CD4-positive, alpha-beta T cell treated with Interleukin-10 for 1 hour (primary cell): Measurements from ENCODE around the gene FAM221B.

Experiments used
- DNase-seq: peaks from one replicate; pipeline ENCODE4 v3.0.0-alpha.2; 2020

FAM221B gene

DNA sequence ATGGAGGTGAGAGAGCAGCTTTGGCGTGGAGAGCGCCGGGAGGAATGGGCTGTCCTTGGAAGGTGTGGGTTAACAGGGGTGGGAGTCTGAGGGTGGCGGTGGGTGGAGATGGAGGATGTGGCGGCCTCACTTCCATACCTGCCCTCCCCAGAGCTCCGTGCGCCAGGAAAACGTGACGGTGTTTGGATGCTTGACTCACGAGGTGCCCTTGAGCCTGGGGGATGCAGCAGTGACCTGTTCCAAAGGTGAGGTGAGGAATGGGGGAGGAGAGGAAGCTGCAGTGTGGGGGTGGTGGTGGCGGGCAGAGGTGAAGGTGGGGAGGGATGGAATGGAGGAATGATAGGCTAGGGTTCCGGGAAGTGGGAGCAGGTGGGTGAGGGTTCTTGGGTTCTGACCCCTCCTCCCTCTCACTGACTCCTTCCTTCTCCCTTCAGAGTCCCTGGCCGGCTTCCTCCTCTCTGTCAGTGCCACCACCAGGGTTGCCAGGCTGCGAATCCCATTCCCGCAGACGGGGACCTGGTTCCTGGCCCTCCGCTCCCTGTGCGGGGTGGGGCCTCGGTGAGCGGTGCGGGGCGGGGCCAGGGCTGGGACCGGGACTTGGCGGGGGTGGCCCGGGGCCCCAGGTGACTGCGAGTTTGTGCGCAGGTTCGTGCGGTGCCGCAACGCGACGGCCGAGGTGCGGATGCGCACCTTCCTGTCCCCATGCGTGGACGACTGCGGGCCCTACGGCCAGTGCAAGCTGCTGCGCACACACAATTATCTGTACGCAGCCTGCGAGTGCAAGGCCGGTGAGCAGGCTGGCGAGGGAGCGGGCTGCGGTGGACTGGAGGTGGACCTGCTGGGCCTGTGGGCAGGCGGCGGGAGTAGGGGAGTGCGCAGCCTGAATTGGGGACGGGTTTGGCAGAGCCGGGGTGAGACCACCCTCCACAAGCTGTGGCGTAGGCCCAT lies 17.6 kb upstream of the FAM221B start:
- DNase-seq, result no peak

DNA sequence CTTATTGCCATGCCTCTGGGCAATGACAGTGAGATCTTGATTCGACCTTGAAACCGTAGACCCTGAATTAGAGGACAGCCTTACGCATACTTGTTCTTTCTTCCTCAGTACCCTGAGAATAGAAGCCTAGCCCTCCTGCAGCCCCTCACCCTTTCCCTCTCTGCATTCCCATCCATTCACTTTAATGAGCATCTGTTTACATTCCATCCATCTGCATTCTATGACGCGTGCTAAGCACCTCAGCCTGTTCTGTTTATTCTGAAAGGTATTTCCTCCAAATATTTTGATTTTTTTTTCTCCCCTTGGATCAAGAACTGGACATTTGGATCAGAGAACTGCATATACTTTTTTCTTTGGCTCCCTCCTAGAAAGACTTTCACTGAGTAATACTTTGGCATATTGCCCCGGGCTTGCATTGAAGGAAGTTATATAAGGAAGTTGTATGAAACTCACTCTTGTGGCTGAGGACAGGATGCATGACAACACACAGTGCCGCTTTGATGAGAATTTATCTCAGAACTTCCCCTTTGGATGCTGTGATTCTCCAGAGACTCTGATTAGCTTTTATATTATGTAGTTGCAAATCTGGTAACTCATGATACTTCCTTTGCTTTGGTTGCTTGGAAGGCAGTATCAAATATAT lies 16.2 kb upstream of the FAM221B start:
- peak; percentile 58 for DNase-seq

DNA sequence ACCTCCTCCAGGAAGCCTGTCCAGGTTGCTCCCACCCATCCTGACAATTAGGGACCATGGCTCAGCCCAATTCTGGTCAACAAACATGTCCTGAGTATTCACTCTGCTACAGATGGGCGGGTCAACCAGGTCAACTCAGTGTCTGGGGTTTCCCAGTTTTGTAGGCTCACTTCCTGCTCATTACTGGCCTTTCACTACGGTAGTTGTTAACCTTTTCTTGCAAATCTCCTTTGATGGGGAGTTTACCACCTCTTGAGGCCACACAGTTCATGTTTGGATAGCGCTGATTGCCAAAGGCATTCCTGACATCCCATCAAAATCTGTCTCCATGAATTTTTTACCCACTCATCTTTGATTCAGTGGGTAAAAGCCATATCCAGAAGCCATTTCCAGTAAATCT lies 14.3 kb upstream of the FAM221B start:
- no peak for DNase-seq

DNA sequence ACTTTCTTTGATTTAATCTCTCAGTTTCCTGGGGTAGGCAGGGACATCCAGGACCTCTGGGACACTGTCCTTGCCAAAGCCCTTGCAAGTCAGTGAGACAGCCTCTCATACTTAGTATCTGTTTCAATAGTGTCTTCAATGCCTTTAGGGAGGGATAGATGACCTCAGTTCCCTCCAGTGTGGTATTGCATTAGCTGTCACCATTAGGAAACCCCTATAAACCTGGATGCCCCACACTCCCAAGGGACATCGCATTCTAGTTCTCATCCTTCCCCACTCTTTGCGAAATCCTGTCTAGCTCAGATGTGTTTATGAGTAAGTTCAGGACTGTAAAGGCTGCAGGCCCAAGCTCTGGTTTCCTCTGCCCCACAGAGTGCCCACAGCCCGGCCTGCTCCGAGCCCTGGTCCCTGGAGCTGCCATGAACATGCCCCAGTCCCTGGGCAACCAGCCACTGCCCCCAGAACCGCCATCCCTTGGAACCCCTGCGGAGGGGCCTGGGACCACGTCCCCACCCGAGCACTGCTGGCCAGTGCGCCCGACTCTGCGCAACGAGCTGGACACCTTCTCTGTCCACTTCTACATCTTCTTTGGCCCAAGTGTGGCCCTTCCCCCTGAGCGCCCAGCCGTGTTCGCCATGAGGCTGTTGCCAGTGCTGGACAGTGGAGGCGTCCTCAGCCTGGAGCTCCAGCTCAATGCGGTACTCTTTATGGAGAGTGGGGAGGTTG lies 13.7 kb upstream of the FAM221B start:
- DNase-seq, result no peak

DNA sequence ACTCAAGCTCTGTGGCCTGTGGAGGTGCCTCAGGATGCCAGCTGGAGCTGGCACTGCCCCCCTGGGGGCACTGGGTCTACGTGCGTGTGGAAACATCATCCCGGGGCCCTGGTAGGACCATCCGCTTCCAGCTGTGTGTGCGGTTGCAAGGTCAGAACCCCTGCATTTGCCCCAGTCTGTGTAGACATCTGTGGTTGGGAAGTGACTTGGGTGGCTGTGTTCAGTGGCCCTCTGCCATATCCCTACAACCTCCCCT lies 13.0 kb upstream of the FAM221B start:
- no peak for DNase-seq

DNA sequence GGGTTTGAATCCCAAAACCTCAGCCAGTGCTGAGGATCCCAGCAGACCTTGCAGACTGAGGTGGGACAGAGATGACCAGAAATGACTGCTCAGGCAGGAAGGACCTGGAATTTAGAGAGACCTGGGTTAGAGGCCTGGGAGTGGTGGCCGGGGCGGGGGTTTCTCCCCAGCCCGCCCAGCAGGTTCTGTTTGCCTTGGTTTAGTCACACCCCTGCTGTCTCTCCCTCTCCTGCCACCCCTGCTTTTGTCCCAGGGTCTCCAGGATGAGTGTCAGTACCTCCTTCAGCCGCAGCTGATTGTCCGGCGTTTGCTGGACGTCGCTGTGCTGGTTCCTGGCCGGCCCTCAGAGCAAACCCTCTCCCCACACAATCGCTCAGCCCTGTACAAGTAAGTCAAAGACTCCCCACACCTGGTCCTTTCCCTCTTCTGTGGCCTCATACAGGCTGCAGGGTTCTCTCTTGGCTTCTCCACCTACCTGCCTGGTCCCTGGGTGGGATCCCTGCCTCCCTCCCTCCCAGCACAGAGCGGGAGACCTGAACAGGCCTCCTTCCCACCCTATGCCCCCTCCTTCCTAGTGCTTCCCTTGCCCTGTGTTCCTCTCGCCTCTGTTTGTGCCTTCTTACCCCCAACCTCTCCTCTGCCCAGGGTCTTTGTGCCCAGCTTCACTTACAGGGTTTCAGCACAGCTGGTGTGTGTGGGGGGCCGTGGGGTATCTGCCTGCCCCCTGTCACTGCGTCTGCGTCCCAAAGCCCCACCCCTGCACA lies 12.5 kb upstream of the FAM221B start:
- DNase-seq, result no peak

DNA sequence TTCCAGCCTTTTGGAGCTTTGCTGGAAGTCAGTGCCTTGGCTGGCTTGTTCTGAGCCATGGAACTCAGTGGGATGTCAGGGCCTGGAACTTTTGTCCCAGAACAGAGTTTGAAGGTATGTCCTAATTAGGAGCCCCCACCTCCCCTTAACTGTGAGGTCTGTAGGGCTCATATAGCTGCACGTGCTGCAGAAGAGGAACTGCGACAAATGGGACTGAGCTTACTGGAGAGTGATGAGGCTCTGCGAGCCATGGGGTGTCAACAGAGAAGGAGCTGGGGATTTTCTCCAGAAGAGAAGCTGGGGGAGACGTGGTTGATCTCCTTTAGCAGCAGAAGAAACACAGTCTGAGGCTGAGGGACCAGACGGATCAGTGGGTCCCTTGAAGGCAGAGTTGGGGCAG lies 11.4 kb upstream of the FAM221B start:
- no peak for DNase-seq

DNA sequence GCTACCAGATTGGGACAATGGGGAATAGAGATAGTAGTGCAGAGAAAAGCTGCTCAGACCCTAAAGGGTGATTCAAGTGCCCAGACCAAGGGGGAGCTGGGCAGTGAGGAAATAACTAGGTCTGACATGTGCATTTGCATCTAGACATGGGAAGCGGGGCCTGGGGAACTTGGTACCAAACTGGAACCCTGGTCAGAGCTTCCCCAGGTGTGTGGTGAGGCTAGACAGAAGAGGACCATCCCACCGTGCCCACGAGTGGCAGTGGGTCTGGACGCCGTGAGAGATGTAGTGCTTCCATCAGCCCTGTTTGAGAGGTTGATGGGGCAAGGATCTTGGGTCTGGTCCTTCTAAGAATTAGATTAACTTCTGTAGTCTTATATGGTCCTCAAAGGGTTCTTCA lies 8.1 kb upstream of the FAM221B start:
- DNase-seq, result no peak

DNA sequence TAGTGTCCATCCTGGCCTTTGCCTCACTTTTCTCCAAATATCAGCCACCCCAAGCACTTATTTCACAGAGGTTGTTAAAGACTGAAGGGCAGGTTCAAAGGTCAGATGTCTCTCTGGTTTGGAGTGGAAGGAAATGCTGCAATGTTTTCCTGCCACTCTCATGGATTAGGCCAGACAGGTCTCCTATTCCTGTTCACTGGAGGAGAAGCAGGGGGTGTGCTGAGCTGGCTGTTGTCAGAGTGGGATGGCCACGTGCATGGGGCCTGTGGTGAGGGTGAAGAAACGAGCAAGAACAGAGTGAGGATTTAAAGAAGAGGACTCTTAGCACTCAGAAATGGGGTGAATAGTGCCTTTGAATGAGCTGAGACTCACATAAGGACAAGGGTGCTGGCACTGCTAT lies 7.2 kb upstream of the FAM221B start:
- no peak for DNase-seq

DNA sequence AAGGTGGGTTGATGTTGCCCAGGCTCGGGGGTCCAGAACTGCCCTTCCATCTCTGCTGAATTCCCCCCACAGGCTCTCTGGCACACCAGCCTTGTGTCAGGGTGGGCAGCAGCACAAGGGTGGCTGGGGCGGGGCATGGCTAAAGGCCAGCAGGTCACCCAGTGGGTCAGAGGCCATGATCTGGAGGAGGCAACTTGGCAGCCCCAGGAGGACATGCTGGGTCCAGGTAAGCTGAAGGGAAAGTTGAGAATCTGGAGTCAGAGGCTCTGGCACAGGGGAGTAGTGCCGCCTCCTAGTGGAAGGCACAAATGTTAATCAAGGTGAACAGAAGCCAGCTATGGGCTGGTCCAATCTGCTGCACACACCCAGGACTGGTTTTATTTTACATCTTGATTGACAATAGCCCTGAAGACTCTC lies 6.7 kb upstream of the FAM221B start:
- DNase-seq, result peak; percentile 21

DNA sequence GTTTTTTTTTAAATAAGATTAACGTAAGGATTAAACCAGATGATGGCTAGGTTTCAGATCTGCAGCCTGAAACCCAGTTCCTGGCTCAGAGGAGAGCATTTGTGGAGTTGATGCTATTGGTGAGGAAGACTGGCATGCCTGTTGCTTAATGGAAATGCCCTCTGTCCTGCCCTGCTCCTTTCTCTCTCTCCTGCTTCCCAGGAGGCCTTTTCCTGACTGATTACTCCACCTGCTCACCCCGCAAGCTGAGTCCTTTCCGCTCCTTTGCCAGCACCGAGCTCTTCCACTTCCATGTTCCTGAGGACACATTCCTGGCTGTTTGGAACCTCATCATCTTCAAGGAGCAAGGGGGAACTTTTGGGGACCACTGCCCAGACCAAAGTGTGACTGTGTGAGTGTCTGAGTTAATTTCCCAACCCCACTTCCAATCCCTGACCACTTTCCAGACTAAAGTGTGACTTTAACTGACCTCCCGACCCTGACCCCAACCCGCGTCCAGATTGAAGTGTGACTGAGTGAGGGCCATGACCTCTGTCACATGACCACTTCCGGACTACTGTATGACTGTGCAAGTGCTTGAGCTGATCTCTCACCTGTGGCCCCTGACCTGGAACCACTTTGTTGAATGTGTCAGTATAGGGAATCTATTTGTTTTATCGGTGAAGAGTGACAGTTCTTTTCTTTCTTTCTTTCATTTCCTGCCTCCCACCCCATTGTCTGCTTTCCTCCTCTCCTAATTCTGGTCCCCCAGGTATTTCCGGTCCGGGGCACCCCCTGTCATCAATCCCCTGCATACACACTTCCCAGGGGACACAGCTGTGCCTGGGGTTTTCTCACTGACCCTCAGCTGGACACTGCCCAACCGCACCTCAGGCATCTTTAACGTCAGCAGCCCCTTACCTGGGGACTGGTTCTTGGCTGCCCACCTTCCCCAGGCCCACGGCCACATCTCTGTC lies 6.0 kb upstream of the FAM221B start:
- DNase-seq, result no peak

DNA sequence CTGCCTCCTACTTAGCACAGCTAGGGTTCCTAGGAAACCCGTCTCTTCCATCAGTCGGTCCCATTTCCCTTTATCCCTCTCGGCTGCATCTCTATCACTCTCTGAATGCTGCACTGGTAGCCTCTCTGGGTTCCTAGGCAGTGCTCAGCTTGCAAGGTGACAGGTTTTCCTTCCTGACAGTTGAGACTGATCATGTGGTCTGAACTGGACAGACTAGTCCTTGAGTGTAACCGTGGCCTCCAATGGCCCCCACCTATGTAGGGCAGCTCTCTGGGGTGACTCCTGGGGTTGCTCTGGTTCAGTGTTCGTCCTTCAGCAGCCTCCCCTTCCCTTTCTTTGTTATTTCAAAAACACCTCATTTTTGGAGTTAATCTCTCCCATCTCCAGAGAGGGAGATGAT lies 4.3 kb upstream of the FAM221B start:
- no peak for DNase-seq

DNA sequence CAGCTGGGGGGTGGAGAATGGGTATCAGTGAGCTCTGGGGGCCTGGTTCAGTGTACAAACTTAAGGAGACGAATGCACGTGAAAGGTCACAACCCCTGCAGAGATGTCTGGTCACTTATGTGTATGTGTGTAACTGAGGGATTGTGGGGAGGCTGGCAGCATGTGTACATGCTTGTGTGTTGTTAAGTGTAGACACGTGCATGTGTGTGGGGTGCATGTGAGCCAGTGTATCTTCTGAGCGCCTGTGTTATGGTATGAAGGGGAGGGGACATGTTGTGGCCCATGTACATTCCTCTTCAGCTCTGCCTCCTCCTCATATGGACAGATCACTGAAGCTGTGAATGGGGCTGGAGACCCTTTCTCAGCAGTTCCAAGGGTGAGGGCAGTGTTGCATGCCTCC lies 2.5 kb upstream of the FAM221B start:
- DNase-seq, result no peak

DNA sequence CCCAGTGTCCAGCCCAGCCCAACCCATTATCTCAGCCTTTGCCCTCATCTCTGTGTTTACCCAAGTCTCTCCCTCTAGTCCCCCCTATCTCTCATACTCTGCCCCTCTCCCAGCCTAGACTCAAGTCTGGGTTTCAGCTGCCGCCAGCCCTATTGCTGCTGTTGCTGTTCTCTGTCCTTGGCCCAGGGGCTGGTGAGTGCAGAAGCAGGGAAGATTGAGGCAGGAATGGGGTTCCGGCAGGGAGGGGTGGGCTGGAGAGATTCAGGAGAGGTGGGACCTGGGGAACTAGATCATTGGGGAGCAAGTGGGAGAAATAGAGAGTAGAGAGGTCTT lies 1.2 kb upstream of the FAM221B start:
- no peak for DNase-seq

DNA sequence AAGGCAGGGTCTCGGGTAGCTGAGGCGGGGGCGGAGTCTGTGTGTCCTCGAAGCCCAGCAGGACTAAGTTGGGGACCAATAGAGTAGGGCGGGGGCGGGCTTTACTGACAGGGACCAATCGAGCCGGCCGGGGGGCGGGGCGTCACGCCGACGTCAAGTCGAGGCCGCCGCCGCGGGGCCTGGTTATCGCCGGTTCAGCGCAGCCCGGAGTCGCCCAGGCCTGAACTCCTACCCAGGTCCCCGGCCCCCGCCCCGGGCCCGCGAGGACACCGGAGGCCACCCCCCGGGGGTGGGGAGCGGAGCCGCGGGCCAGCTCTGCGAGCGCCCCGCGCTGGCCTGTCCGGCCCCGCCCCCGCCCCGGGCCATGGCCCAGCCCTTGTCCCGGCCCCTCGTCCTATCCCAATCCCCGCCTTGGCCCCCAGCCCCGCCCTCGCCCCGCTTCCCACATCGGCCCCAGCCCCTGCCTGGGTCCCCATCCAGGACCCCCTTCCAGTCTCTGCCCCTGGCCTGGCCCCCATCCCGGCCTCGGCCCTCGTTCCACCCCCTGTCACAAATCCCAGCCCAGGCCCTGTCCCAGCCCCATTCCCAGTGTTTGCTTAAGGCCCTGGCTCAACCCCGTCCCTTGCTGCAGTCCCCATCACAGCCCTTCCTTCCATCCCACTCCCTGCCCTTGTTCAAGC lies 692 bp upstream of the FAM221B start, which contains the start of gene TMEM8B:
Gene TMEM8B (plus strand): TSS at position 145 of the 680 bp plus-strand sequence. CDS start 220 bp downstream, at position 365.
- DNase-seq, result peak; percentile 93

DNA sequence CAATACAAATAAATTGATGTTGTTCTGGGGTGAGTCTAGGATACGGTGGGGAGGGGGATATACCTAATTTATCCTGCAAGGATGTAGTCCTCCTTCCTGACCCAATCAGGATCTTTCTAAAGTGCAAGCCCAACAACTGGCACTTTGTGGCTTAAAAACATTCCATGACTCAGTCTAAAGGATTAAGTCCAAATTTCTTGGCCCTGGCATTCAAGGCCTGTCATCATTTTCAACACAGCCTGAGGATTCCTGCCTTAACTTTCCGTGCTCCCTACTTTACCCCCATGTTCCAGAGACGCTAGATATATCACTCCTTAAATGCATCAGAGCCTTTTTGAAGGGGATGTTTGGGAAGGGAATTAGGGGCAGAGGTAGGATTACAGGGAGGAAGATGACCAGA lies 1.0 kb downstream of the FAM221B start:
- DNase-seq, result no peak

DNA sequence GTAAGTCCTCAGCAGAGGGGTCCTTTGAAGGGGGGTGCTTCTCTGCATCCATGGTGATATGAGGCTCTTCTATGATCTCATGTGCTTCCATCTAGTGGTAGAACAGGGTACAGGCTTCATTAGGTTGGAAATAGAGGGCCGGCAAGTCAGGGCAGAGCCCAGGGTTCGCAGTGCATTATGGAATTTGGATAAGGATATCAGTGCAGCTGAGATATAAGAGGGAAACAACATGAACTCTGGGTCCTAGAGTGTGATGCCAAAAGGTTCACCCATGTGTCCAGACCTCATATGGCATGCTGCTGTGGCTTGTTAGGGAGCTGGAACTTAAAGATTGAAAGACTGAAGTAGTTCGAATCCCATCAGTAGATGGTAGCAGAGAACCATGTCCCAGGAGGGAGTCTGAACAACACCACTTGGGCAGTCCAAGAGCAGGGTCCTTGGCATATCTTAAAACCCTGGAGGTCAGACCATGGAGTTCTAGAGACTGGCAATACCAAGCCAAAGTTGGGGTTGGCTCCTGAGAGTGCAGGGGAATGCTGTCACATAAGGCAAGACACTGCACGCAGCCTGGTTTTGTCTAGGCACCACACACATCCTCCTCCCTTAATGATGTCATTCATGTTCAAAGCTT lies 2.3 kb downstream of the FAM221B start:
- DNase-seq, result peak; percentile 67

DNA sequence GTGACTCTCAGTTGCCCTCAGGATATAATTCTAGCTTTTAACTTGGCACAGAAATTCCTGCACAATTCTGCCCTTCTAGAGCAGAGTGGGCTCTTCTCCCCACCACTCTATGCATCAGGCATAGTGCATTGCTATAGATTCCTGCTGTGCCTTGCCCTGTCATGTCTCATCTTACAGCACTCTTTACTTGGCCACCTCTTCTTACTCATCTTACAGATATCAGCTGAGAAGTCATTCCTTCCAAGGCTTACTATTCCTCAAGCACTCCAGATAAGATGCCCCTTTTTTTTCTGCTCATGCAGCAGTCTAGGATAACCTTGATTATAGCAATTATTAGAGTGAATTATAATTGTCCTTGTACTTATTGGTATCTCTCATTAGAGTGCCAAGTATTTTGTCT lies 5.6 kb downstream of the FAM221B start:
- DNase-seq, result no peak

DNA sequence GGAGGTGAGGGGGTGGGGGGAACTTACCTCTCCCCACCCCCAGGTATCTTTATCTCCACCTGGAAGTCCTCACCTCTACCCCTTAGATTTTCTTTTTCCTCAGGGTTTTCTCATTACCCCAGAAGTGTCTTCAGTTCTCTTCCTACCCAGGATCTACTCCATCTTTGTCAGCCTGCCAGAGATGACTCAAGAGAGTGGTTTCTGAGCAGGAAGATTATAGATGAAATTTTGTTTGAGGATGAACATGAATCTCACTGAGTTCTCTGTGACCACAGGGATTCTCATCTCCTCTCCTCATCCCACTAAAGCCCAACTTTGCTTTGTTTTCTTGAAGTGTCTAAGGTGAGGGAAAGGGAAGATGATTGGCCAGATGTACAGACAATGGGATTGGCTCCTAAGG lies 8.5 kb downstream of the FAM221B start:
- no peak for DNase-seq

DNA sequence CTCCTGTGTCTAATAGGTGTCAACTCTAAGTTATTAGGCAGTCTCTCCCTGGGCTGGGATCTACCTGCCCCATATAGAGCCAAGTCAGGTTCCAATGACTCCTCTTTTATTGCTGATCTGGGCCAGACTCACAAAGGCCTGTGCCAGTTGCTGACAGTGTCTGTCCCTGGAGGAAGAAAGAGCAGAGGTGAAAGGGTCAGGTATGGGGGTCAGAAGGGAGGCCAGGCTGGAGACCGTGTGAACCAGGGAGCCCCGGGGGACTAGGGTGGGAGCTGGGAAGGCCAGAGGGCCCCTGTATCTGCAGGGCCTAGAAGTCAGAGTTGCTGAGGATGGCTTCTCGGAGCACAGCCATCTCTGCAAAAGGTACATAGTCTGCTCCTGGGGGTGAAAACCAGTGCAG lies 10.2 kb downstream of the FAM221B start:
- DNase-seq, result no peak

DNA sequence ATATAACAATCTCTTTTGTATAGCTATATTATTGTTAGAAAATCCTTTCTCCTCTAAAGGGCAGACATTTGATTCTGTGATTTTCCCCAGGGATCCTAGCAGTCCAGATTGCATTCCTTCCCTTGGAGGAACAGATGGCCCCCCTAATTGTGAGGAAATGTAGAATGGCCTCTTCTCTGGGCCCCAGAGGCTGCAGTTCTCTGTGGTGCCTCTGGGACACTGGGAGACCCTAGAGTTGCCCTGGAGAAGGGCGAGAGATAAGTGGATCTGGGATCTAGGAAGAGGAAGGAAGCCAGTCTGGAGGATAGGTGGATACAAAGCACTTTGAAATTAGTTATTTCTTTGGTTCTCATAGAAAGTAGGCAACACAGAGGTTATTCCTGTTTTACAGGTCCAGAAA lies 11.8 kb downstream of the FAM221B start:
- DNase-seq, result no peak
